Measurements from ENCODE around the gene ASB15. TPM values are rescaled to one million over a fixed set of nuclear protein-coding genes. Genes with fewer than 3 reads are reported as not detected.
A peak's percentile ranks its signal among the peaks of the same experiment; 100 is the strongest.

ASB15 gene
- total and polyA plus RNA-seq, 2 of the 13 experiments (the other 11 are each of a cell fraction or from before 2014, with no cell fraction given), result not detected

DNA sequence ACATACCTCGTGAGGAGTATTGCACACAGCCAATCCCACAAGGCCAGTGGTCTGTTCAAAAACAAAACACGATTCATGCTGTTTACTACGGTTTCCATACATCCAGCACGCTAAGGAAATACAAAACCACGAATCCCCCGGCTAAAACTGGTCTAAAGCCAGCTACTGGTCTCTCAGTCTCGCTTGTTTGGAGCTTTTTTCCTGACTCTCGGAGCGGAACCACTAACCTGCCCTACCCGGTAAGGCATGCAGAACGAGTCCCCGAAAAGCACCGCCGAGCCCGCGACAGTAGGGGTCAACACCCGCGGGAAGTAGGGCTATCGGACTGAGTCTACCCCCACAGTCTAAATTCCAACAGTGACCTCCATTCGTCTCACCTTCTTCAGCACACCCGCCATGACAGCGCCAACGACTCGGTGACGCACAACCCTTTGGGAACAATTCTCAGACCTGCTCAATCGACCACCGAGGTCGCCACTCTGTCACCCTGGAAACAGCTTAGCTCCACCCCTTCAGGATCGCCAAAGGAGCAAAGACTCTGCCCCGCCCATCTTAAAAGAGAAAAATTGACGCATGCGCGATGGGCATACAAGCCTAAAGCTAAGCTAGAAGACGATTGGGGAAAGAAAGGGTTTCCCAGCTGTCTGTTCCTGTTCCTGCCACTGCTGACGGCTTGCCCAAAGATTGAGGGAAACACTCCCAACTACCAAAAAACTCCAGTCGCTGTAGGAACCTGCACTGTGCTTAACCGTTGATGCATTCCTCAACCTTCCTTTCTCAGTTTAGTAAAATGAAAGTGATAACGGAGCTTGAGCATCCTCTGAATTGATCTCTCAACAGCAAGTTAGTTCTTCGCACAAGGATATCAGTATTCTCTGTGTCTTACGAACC is 44.0 kb upstream of the ASB15 start, which contains the start of gene NDUFA5 (continued):
- TF ChIP-seq, protein P1, sequence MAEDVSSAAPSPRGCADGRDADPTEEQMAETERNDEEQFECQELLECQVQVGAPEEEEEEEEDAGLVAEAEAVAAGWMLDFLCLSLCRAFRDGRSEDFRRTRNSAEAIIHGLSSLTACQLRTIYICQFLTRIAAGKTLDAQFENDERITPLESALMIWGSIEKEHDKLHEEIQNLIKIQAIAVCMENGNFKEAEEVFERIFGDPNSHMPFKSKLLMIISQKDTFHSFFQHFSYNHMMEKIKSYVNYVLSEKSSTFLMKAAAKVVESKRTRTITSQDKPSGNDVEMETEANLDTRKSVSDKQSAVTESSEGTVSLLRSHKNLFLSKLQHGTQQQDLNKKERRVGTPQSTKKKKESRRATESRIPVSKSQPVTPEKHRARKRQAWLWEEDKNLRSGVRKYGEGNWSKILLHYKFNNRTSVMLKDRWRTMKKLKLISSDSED (CRISPR knock-in tag; IDR thresholded peaks at IDR 0.05), result no peak
- TF ChIP-seq ZNF484 (CRISPR knock-in tag; IDR thresholded peaks at IDR 0.05; ENCODE audit: borderline replicate concordance, low read depth) (no peak), BHLHE40 (IDR thresholded peaks at IDR 0.05; ENCODE audit: low read length) (no peak), GTF2F1 (IDR thresholded peaks at IDR 0.05; ENCODE audit: low read length) (no peak), AGO2 (optimal IDR thresholded peaks at IDR 0.05; ENCODE audit: low read depth, low read length) (no peak), FOSL1 (CRISPR knock-in tag; IDR thresholded peaks at IDR 0.05; ENCODE audit: borderline replicate concordance) (no peak), GATAD2A (CRISPR knock-in tag; IDR thresholded peaks at IDR 0.05) (peak; percentile 43), ZNF496 (CRISPR knock-in tag; IDR thresholded peaks at IDR 0.05; ENCODE audit: insufficient replicate concordance) (no peak), SMAD9 (CRISPR knock-in tag; IDR thresholded peaks at IDR 0.05) (no peak), RFX5 (IDR thresholded peaks at IDR 0.05; ENCODE audit: low read depth, low read length) (peak; percentile 54), RAD51 (IDR thresholded peaks at IDR 0.05; ENCODE audit: borderline replicate concordance) (no peak), HOXA3 (CRISPR knock-in tag; IDR thresholded peaks at IDR 0.05) (peak; percentile 95), CHD4 (IDR thresholded peaks at IDR 0.05; ENCODE audit: borderline replicate concordance, low read length) (no peak), ZNF703 (CRISPR knock-in tag; IDR thresholded peaks at IDR 0.05; ENCODE audit: borderline replicate concordance) (no peak), HHEX (CRISPR knock-in tag; IDR thresholded peaks at IDR 0.05) (no peak), ZNF317 (CRISPR knock-in tag; IDR thresholded peaks at IDR 0.05) (peak; percentile 65; the same call in 1 of the 2 replicates), ETV6 (CRISPR knock-in tag; conservative IDR thresholded peaks at IDR 0.05) (no peak), ZNF816 (CRISPR knock-in tag; IDR thresholded peaks at IDR 0.05; ENCODE audit: borderline replicate concordance) (no peak), WIZ (CRISPR knock-in tag; IDR thresholded peaks at IDR 0.05) (no peak), ZNF354B (CRISPR knock-in tag; IDR thresholded peaks at IDR 0.05) (peak; percentile 73; the same call in 1 of the 2 replicates)
- TF ChIP-seq, protein P2, sequence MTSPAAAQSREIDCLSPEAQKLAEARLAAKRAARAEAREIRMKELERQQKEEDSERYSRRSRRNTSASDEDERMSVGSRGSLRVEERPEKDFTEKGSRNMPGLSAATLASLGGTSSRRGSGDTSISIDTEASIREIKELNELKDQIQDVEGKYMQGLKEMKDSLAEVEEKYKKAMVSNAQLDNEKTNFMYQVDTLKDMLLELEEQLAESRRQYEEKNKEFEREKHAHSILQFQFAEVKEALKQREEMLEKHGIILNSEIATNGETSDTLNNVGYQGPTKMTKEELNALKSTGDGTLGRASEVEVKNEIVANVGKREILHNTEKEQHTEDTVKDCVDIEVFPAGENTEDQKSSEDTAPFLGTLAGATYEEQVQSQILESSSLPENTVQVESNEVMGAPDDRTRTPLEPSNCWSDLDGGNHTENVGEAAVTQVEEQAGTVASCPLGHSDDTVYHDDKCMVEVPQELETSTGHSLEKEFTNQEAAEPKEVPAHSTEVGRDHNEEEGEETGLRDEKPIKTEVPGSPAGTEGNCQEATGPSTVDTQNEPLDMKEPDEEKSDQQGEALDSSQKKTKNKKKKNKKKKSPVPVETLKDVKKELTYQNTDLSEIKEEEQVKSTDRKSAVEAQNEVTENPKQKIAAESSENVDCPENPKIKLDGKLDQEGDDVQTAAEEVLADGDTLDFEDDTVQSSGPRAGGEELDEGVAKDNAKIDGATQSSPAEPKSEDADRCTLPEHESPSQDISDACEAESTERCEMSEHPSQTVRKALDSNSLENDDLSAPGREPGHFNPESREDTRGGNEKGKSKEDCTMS (CRISPR knock-in tag; conservative IDR thresholded peaks at IDR 0.05), result no peak
- TF ChIP-seq, protein P3, sequence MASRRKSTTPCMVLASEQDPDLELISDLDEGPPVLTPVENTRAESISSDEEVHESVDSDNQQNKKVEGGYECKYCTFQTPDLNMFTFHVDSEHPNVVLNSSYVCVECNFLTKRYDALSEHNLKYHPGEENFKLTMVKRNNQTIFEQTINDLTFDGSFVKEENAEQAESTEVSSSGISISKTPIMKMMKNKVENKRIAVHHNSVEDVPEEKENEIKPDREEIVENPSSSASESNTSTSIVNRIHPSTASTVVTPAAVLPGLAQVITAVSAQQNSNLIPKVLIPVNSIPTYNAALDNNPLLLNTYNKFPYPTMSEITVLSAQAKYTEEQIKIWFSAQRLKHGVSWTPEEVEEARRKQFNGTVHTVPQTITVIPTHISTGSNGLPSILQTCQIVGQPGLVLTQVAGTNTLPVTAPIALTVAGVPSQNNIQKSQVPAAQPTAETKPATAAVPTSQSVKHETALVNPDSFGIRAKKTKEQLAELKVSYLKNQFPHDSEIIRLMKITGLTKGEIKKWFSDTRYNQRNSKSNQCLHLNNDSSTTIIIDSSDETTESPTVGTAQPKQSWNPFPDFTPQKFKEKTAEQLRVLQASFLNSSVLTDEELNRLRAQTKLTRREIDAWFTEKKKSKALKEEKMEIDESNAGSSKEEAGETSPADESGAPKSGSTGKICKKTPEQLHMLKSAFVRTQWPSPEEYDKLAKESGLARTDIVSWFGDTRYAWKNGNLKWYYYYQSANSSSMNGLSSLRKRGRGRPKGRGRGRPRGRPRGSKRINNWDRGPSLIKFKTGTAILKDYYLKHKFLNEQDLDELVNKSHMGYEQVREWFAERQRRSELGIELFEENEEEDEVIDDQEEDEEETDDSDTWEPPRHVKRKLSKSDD (CRISPR knock-in tag; IDR thresholded peaks at IDR 0.05; ENCODE audit: low read depth), result peak; percentile 81; the same call in 1 of the 2 replicates
- TF ChIP-seq, protein P4, sequence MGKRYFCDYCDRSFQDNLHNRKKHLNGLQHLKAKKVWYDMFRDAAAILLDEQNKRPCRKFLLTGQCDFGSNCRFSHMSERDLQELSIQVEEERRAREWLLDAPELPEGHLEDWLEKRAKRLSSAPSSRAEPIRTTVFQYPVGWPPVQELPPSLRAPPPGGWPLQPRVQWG (CRISPR knock-in tag; IDR thresholded peaks at IDR 0.05; ENCODE audit: borderline replicate concordance, low read depth), result no peak
